Pons (tissue), 1 donor: ENCODE data around the gene GBX2.
"Not testable (repeated sequence)": the region's sequence is repeated elsewhere in the genome, so short reads cannot be mapped to it uniquely, and the experiment has no call there.

Source experiments
- DNase-seq: peaks from one replicate; pipeline ENCODE4 v3.0.0-alpha.2; 2016; ENCODE audit warnings: low spot score

Gene GBX2

GRCh38 chr2:236156095-236156859 is 11.9 kb downstream of the GBX2 start:
- DNase-seq = no peak

GRCh38 chr2:236155406-236155805 is 12.8 kb downstream of the GBX2 start:
- DNase-seq = no peak

- DNase-seq = no peak
These were observed 21.8 kb downstream of the GBX2 start for GRCh38 chr2:236146436-236146835.

DNA sequence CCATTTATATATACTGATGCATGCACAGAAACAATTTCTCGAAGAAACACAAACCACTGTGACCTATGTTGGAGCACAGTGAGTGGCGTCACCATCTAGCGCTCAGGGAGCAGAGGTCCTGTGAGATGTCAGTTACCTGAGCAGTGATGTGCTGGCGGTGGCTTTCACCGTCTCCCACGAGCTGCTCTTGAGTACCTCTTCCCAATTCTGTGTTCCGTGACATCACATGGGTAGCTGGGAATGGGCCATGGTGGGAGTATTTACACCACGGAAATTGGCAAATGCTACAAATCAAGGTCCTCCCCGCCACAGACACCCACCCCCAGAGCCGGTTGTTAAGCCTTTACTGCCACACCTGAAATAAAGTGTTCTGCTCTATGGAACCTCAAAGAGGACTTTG is 24.4 kb downstream of the GBX2 start:
- DNase-seq = no peak

DNA sequence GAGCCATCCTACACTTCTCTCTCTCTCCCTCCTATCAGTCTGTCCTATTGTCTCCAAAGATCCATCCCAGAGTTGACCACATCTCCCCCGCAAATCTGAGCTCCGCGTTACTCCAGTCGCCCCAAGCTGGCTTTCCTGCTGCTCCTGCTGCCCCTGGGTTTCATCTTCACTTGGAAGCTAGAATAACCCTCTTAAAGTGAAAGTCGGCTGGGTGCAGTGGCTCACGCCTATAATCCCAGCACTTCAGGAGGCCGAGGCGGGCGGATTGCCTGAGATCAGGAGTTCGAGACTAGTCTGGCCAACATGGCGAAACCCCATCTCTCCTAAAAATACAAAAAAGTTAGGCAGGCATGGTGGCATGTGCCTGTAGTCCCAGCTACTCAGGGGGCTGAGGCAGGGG is 26.6 kb downstream of the GBX2 start:
- not testable (repeated sequence) for DNase-seq

DNA sequence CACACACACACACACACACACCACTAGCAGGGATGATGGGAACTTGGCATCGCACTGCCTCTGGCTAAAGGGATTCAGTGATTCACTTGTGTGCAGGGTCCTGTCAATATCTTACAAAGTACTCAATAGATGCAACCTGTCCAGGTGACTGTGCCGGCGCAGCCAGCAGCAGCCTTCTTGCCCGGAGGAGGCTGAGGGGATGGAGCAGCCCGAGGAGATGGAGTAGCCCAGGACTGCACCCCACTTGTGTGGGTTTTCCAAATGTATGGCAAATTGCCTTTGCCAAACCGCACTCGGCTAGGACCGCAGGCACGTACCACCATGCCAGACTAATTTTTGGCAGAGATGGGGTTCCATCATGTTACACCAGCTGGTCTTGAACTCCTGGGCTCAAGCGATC is 31.1 kb downstream of the GBX2 start:
- DNase-seq = no peak

GRCh38 chr2:236136538-236136937 is 31.6 kb downstream of the GBX2 start:
- DNase-seq = peak; percentile 42

- no peak for DNase-seq
These were observed 34.7 kb downstream of the GBX2 start for GRCh38 chr2:236133410-236134012.

DNA sequence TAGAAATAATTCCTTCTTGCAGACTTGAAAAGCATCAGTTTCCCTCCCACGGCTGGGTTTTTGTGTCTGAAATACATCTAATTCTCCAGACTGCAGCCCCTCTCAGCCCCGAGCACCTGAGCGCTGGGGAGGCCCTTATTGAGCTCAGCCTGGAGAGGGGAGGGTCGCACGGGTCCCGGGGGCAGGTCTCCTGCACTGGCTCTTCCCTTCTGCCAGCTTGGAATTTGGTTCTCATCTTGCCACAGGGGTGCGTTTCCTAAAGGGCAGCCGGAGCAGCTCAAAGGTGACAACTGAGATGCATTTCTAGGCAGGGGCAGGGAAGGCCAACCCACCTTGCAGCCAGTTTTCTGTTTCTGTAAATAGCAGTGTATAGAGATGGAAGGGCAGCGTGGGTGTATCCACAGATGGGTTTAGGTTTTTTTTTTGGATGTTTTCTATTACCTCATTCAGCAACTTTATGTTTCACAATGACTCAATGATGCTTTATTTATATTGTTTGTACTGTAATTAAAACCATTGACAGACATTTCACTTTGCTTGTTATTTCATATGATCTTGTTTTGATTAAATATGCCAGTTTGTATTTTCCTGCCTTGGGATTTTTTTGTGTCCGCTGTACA is 37.0 kb downstream of the GBX2 start:
- no peak for DNase-seq

GRCh38 chr2:236130349-236130998 is 37.7 kb downstream of the GBX2 start:
- DNase-seq = no peak

GRCh38 chr2:236129935-236130334 is 38.3 kb downstream of the GBX2 start:
- DNase-seq = no peak

GRCh38 chr2:236128321-236128720 is 39.9 kb downstream of the GBX2 start:
- DNase-seq = no peak

DNA sequence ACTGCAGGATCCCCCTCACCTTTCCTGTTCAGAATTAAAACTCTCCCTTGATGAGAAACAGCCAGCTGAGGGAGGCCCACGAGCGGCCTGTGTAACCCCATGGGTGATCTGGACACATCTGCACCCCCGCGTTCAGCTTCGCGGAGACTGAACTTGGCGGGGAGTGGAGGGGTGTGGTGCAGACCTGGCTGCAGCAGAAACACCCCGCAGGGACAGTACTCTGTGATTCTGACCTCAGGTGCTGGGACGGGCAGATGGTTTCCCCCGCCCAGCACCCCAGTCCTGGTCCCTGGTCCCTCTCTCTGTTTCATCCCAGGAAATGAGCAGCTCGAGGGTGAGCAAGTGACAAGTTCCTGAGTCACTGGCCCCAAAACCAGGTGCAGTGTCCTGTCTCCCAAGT is 41.2 kb downstream of the GBX2 start:
- no peak for DNase-seq

DNA sequence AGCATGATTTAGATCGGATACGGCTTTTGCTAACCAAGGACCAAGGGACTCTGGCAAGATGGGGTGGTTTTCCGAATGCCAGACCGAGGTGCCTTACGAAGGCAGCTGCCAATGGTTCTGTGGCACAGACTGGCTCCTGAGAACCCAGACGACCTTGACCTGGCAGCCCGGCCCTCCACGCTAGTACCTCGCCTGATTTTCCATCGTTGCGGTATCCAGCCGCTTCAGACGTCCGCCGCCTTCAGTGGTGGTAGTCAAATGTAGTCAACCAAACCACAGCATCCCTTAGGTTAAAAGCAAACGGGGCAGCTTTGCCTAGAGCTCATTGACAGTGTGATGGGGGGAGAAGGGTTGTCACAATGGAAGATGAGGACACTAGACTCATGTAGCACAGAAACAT is 42.6 kb downstream of the GBX2 start:
- no peak for DNase-seq

- no peak for DNase-seq
These were observed 43.8 kb downstream of the GBX2 start for GRCh38 chr2:236124182-236124893.

GRCh38 chr2:236123716-236124115 is 44.5 kb downstream of the GBX2 start:
- no peak for DNase-seq

GRCh38 chr2:236122236-236122635 is 46.0 kb downstream of the GBX2 start:
- no peak for DNase-seq

GRCh38 chr2:236121546-236121945 is 46.6 kb downstream of the GBX2 start:
- no peak for DNase-seq

GRCh38 chr2:236120829-236121228 is 47.4 kb downstream of the GBX2 start:
- DNase-seq = no peak

GRCh38 chr2:236120141-236120601 is 48.0 kb downstream of the GBX2 start:
- no peak for DNase-seq

- DNase-seq = no peak
These were observed 48.7 kb downstream of the GBX2 start for GRCh38 chr2:236119476-236119875.

DNA sequence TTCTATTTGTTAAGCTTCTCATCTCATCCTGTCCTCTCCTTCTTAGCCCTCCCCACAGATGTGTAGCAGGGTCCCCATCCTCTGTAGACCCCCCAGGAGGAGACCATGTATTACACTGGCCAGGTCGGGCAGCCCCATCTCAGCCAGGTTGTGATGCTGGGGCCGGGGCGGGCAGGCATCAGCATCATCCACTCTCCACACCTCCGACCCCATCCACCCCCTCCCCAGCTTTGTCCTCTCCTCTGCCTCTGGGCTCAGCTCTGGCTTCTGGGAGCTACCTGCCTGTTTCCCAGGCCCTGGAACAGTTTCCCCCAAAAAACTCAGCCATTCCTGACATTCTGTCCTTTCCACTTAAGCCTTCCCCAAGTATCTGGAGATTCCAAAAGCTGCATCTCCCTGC is 49.2 kb downstream of the GBX2 start:
- no peak for DNase-seq
